SK-N-MC (cell line): ENCODE data around the gene DUSP28.
A peak's percentile ranks its signal among the peaks of the same experiment; 100 is the strongest.

ENCODE experiments used
- DNase-seq: peaks from one replicate; pipeline ENCODE4 v3.0.0-alpha.2; 2011; ENCODE audit warnings: low read depth, low spot score
- H3K27ac ChIP-seq: fragments of 200-600 bp; sonication (generic); 2 replicates; pipeline ENCODE4 v1.5.1; 2016; ENCODE audit warnings: mixed run types
- H3K36me3 ChIP-seq: fragments of 200-600 bp; sonication (generic); 2 replicates; pipeline ENCODE4 v1.6.1; 2017; ENCODE audit warnings: antibody characterized with exemption, low read length, mixed read lengths; ENCODE audit not compliant: insufficient read depth
- H3K4me3 ChIP-seq: fragments of 200-600 bp; sonication (generic); 2 replicates; pipeline ENCODE4 v1.5.1; 2016
- H3K9ac ChIP-seq: fragments of 200-600 bp; sonication (generic); 2 replicates; pipeline ENCODE4 v1.8.0; 2017; ENCODE audit warnings: mixed run types, mixed read lengths; ENCODE audit not compliant: insufficient read length
- H3K9me3 ChIP-seq: fragments of 200-600 bp; sonication (generic); 2 replicates; pipeline ENCODE4 v1.6.1; 2017; ENCODE audit warnings: low read depth, mild to moderate bottlenecking, antibody characterized with exemption, low read length, moderate library complexity, mixed read lengths
- EZH2 ChIP-seq: fragments of 200-600 bp; sonication (generic); IDR thresholded peaks from one replicate; pipeline ENCODE4 v1.6.1; 2017; ENCODE audit warnings: antibody characterized with exemption
- FOXP2 ChIP-seq: optimal IDR thresholded peaks from 2 replicates; pipeline ENCODE3; 2011; ENCODE audit warnings: mild to moderate bottlenecking, moderate library complexity; ENCODE audit not compliant: insufficient read depth; ENCODE audit errors: extremely low read length, control extremely low read depth
- POLR2AphosphoS5 ChIP-seq: IDR thresholded peaks from 2 replicates; pipeline ENCODE4 v1.6.1; 2012; ENCODE audit warnings: mild to moderate bottlenecking, low read depth, low read length, borderline replicate concordance

Gene DUSP28

GRCh38 chr2:240560084-240560479 lies at the start of gene DUSP28:
Gene DUSP28 (plus strand): TSS chr2:240560357. CDS start chr2:240560685, 328 bp downstream.
- Histone ChIP-seq H3K36me3 (0 out of 2 replicates have a peak, but pooled peaks cover 4% of the 10 kb centered on the region), H3K4me3 (peak within 1 kb of the TSS; percentile 87), H3K9ac (peak within 1 kb of the TSS; percentile 94), H3K27ac (peak within 1 kb of the TSS; percentile 89), H3K9me3 (no peaks in the 10 kb centered on the region)
- DNase-seq: no peak
- no peak for TF ChIP-seq EZH2
- peak; percentile 95 for TF ChIP-seq POLR2AphosphoS5
- no peak for TF ChIP-seq FOXP2

GRCh38 chr2:240510513-240511210 lies 49.5 kb upstream of the DUSP28 start:
- no peak for TF ChIP-seq POLR2AphosphoS5
- no peak for TF ChIP-seq FOXP2
- no peak for TF ChIP-seq EZH2

GRCh38 chr2:240511351-240512108 lies 48.6 kb upstream of the DUSP28 start:
- Histone ChIP-seq H3K9ac (no peak overlapping the region), H3K9me3 (no peaks in the 10 kb centered on the region), H3K36me3 (no peaks in the 10 kb centered on the region), H3K4me3 (no peak overlapping the region), H3K27ac (no peak overlapping the region)
- no peak for DNase-seq
- TF ChIP-seq POLR2AphosphoS5 (no peak), FOXP2 (no peak), EZH2 (no peak)

More at GRCh38 chr2:240510513-240511210, 49.5 kb upstream of the DUSP28 start:
- Histone ChIP-seq H3K36me3 (no peaks in the 10 kb centered on the region), H3K4me3 (no peak overlapping the region), H3K9me3 (no peaks in the 10 kb centered on the region), H3K9ac (no peak overlapping the region), H3K27ac (no peak overlapping the region)
- no peak for DNase-seq

DNA sequence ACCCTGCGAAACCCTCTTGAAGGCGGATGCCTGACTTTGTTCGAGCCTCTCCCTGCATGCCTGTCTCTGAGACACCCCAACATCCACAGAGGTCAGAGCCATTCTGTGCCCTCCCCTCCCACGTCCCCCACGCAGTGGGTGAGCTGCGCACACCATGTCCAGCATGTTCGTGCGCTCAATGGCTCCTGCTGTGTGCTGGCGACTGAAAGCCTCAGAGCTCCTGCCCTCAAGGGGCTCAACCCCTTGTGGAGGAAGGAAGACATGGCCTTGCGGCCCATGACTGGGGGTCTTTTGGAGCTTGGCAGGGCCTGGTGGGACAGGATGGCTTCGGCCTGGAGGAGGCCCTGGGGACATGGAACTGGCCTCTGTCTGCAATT lies 48.1 kb upstream of the DUSP28 start:
- no peaks in the 10 kb centered on the region for H3K36me3 ChIP-seq
- no peaks in the 10 kb centered on the region for H3K9me3 ChIP-seq
- DNase-seq: no peak
- H3K27ac ChIP-seq: no peak overlapping the region
- no peak overlapping the region for H3K4me3 ChIP-seq
- H3K9ac ChIP-seq: no peak overlapping the region
- no peak for TF ChIP-seq POLR2AphosphoS5
- TF ChIP-seq FOXP2: no peak
- TF ChIP-seq EZH2: no peak

- TF ChIP-seq FOXP2: no peak
- TF ChIP-seq EZH2: no peak
- TF ChIP-seq POLR2AphosphoS5: no peak
- no peak overlapping the region for H3K4me3 ChIP-seq
- DNase-seq: no peak
- no peaks in the 10 kb centered on the region for H3K36me3 ChIP-seq
- H3K9me3 ChIP-seq: no peaks in the 10 kb centered on the region
- H3K9ac ChIP-seq: no peak overlapping the region
- no peak overlapping the region for H3K27ac ChIP-seq
Measured at GRCh38 chr2:240512666-240513535, 47.3 kb upstream of the DUSP28 start.

GRCh38 chr2:240513549-240514287 lies 46.4 kb upstream of the DUSP28 start:
- no peak for TF ChIP-seq FOXP2
- TF ChIP-seq EZH2: no peak
- no peak for TF ChIP-seq POLR2AphosphoS5
- H3K9ac ChIP-seq: no peak overlapping the region
- H3K4me3 ChIP-seq: no peak overlapping the region
- no peak for DNase-seq
- no peaks in the 10 kb centered on the region for H3K9me3 ChIP-seq
- no peak overlapping the region for H3K27ac ChIP-seq
- H3K36me3 ChIP-seq: no peaks in the 10 kb centered on the region

- TF ChIP-seq POLR2AphosphoS5 (no peak), FOXP2 (no peak), EZH2 (no peak)
- DNase-seq: no peak
- H3K27ac ChIP-seq: no peak overlapping the region
Measured at GRCh38 chr2:240514631-240515030, 45.5 kb upstream of the DUSP28 start.

More at GRCh38 chr2:240514631-240515030, 45.5 kb upstream of the DUSP28 start:
- H3K9ac ChIP-seq: no peak overlapping the region
- no peak overlapping the region for H3K4me3 ChIP-seq
- no peaks in the 10 kb centered on the region for H3K36me3 ChIP-seq
- no peaks in the 10 kb centered on the region for H3K9me3 ChIP-seq
